Stimulated activated CD8-positive, alpha-beta memory T cell treated with anti-CD3 and anti-CD28 coated beads, Interleukin-2, amount 100 ng/mL, for 1 hour (primary cell): Measurements from ENCODE around the gene SLC6A1.

ENCODE experiments used
- DNase-seq, 2 donors: peaks; one replicate each; pipeline ENCODE4 v3.0.0-alpha.2; 2020; ENCODE audit warnings: low read depth in 2 of 2

Gene SLC6A1

DNA sequence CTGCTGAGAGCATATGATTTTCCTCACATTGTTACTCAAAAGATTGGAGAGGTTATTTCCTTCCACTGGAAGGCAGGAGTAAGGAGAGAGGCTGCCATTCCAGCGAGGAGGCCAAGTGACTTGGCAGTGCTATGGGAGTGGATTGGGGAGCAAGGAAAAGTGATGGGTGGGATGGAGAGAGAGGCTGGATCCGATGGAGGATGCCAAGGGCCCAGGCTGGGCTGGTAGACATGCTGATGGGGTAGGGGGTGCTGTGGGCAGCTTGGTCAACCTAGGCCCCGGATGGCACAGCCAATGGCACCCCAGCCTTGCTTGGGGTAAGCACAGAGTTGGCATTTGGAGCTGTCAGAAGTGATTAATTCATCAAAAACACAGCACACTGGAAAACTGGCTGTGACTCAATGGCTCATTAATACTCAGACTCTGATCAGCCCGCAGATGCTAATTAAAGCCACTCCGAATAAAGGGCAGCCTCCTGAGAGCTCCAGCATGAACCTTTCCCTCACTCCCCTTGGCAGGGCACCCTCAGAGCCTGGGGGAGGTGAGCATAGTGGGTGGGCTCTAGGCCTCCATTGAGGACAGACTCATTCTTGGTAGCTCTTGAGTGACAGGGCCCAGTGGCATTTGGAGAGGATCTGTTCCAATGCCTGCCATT, 22.1 kb upstream of the SLC6A1 start:
- no peak for DNase-seq

DNA sequence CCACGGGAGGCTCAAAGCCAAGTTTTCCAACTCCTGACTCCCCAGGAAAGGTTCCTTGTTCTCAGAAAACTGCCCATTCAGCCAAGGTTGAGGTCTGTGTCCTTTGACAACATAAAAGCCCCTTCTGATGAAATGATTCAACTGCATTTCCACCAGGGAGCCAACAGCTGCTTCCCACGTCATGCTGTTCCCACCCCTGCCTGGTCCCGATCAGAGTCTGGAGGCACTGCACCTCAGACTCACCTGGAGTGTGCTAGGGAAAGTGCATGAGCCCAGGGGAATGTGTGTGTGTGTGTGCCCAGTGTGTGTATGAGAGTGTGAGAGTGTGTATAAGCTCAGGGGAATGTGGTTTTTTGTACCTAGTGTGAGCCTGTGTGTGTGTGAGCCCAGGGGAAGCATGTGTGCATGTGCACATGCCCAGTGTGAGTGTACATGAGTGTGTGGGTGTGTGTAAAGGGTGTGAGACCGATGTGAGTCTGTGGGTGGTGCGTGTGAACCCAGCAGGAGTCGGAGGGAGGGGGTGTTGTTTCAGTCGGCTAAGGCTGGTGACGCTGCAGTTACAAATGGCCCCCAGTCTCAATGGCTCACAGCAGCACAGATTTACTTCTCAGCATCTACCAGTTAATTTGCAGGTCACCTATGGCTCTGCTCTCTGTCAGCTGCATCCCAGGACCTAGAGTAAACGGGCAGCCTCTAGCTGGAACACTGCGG, 20.3 kb upstream of the SLC6A1 start:
- no peak for DNase-seq

DNA sequence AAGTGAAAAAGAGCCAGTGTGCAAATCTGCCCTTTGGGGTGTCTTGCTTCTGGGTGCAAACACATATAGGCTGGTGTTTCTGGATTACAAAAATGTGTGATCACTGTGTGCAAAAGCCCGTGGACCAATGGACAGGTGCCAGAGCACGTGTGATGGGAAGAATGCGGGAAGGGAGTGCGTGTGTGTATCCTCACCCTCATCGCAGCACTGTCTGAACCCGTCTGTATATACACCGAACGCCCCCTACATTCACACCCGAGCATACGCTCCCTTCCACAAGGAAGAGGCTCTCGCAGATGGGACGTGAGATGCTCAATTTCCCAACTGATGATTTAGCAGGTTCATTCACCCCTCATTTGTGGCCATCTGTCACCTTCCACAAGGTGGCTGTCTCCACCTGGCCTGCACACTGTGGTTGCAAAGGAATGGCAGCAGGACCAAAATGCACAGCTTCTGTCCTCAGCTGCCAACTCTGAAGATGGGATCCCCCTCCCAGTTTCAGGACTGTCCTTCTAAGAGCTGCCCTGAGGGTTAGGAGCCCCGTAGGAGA, 19.4 kb upstream of the SLC6A1 start:
- DNase-seq = no peak

DNA sequence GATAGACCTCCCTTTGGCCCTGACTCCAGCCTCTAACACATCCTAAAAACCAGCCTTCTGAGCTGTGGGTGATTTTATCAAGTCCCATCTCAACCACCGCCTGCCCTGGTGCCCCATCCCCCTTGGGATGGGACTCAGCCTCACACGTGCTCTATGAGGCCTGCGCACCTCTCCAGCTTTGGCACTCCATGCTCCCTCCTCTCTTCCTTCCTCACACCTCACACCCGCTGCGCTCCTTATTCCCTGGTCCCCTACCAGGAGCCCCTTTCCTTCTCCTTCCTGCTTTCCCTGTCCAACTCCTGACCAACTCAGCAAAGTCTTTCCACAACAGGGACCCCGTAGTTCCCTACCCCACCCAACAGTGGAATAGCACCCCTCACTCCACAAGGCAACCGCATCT, 18.4 kb upstream of the SLC6A1 start:
- DNase-seq = no peak

DNA sequence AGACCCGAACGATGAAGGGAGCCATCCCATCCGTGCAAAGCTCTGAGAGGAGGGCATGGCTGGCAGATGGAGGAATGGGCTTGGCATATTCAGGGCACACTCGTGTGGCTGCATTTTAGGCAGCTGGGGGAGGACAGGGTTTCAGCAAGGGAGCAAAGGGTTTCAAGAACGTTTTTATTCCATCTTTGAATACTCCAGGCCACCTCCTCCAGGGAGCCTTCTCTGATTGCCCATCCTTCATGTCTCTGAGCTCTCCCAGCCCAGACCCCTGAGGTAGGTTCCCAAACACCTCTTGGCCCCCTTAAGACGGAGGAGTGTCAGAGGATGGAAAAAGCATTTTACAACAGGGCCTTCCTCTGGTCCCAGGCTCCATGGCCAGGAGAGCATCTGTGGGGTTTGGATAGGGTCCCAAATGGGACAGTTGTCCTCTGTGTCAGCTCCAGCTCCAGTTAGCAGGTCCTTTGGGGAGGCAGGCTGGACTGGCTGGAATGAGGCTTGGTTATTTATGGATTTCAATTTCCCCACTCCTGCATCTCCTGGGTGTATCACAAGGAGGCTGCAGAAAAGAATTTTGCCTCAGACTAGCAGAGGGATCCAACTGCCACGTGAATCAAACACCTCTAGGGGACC, 17.7 kb upstream of the SLC6A1 start:
- DNase-seq = no peak

DNA sequence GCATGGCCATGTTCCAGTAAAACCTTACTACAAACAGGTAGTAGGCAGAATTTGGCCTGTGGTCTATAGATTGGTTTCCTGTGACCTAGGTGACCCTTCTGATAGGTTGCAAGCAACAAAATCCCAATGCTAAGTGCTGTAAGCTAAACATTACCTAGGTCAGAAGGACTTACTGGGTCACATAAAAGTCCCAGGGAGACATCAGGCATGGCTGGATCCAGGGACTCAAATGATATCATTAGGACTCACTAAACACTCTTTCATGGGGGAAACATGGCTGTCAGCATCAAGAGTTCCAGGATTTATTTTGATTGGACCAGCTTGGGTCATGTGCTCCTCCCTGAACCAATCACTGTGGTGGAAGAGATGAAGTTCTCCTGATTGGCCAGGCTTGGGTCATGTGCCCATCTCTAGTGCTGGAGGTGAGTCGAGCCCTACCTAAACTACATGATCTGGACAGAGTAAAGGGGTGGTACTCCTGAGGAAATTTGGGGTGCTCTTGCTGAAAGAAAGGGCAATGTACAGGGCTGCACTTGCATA, 16.8 kb upstream of the SLC6A1 start:
- no peak for DNase-seq

DNA sequence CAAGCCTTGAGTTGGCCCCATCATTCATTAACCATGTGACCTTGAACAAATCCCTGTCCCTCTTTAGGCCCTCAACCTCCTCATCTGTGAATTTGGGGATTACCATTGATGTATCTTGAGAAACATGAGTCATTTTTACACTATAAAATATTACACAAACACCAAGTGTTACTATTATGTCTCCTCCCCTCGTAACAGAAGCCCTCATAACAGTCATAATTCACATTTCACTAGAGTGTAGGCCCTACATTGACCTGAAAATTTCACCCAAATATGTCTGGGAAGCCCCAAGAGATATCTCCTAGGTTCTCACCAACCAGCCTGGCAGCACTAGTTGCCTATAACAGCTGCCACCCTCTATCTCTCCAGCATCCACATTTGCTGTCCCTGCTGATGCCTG, 15.8 kb upstream of the SLC6A1 start:
- DNase-seq = no peak

DNA sequence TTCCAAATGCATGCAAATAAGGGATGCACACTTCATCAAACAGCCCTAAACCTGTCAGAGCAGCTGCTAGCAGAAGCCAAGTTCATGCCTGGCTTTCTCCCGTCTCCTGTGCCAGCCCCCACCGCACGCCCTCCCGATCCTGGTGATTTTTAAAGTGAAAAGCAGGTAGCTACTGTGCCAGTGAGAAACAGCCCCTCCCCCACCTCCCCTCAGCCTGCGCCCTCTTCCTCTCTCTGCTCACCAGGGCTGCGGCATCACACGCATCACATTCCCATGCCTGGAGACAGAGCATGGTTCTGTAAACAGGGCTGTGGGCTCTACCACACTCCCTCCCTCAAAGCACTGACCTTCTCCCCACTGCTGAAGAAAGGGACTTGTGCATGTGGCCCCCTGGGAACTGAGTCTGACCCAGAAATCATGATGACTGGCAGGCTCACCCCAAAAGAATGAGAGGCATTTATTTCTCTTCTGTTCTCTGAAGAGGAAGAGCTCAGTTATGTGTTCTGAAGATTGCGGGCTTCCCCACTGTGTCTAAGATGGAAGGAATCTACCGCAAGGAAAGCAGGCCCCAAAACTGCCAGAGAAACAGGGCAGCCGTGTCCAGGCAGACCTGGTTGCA, 14.5 kb upstream of the SLC6A1 start:
- DNase-seq = no peak

DNA sequence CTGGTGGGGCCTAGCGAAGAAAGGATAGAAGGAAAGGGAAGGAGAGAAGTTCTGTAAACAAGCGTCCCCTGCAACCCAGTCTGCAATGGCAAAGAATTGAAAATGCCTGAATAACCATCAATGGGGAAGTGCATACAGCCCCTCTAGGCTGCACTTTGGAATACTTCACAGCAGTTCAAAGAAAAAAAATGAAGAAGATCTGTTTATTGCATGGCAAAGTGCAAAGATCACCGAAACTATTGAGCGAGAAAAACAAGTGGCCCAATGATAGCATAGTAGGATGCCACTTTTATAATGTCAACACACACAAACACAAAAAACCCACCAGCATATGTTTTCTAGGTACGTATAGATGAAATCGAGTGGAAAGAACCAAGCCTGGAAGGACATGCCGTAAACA, 13.6 kb upstream of the SLC6A1 start:
- DNase-seq = no peak

DNA sequence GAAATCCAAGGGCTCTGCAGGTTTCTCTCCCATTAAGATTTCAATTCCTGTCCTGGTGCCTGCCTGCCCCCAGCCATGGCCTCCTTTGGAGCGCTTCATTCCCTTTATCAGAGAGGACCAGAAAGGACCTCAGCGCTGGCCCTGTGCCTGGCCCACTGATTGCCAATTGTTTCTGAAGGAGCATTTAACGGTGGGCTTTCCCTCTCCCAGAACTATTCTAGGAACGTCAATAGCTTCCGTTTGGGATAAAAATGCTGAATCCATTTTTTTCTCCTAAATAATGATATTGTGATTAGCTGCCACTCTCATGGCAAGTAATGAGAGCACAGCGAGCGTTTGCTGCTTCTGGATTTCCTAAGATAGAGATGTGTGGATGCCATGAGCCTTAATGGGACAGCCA, 12.2 kb upstream of the SLC6A1 start:
- no peak for DNase-seq

DNA sequence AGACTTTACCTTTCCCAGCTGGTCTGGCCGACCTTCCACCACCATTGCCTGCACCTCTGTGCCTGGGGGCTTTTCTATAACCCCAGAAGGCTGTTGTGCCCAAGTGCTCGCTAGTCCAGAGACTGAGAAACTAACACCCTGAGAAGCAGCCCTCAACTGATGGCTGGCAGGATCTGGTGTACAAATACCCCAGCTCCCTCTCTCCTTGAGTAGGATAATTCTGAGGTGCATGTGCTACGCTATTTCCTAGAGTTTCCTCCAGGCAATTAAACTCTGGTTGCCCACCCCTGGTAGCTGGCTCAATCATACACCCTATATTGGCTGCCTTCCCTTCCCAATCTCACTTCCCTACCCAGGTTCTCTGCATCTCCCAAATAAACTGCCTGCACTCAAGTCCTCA, 11.5 kb upstream of the SLC6A1 start:
- DNase-seq = no peak

DNA sequence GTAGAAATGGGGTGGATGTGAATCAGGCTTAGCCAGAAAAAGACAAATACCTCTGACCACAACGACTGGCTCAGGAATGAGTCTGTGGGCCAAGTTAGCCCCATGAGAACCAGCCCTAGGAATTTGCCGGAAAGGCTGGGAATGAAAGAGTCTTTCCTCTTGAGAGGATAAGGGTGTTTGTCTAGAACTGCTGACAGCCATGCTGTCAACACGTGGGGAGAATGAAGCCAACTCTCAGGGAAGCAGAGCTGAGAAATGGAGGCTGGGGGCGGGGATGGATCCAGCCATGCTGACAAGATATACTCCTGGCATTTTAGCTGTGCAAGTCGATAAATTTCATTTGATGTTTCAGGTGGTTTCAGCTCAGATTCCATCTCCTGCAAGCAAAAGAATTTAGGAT, 10.6 kb upstream of the SLC6A1 start:
- no peak for DNase-seq

DNA sequence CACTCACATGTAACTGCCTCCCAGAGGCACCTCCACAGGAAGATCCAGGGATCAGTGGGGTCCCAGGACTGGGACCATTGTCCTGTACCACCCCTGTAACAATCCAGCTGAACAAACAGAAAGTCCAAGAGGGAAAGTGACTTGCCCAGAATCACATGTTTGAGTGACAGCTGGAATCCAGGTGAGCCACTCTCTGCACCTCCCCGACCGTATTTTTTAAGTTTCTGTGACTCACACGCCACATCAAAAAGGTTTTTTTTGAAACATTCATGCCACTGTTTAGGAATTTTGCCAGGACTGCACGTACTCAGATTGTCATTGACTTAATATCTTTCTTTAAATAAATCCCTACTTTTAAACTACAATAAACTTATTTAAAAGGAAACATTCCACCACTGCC, 9.8 kb upstream of the SLC6A1 start:
- DNase-seq = no peak

DNA sequence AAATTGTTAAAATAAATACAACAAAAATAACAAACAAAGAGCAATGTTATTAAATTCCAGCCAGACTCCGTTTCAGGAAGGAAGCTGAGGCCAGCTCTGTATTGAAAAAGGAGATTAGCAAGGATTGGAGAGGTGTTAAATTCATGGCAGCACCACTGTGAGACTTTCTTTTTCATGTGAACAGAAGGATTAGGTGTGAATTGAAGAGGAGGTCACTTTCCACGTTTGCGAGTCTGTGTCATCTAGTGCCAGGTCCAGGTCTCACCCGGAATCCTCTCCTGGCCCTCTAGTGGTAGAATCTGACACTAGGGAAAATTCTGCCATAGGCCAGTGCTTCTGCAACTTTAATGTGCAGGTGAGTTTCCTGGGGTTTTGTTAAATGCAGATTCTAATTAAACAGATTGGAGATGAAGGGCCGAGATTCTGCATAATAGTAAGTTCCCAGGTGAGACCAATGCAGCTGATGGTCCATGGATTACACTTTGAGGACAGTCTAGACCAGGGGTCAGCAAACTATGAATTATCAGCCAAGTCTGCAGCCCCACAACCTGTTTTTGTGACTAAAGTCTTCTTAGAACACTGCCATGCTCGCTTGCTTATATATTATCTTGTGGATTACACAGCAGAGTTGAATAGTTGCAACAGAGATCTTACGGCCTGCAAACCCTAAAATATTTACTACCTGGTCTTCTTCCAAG, 9.2 kb upstream of the SLC6A1 start:
- DNase-seq = no peak

DNA sequence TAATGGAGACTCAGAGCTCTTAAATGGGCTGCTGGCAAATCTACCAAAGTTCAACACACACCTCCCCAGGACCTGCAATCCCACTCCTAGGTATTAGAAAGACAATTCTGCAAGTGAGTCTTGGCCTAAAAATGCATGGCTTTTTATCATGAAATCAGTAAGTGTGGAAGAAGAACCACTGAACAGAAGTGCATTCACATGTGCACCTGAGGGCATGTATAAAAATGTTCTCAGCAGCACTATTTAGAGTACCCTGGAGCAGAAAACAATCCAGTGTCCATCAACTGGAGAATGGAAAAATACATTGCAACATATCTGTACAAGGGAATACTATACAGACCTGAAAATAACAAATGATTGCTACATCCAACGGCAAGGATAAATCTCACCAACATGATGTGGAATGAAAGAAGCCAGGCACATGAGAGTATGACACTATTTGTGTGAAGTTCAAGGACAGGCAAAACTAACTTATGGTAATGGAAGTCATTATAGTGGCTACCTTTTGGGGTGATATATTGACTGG, 8.1 kb upstream of the SLC6A1 start:
- DNase-seq = no peak

DNA sequence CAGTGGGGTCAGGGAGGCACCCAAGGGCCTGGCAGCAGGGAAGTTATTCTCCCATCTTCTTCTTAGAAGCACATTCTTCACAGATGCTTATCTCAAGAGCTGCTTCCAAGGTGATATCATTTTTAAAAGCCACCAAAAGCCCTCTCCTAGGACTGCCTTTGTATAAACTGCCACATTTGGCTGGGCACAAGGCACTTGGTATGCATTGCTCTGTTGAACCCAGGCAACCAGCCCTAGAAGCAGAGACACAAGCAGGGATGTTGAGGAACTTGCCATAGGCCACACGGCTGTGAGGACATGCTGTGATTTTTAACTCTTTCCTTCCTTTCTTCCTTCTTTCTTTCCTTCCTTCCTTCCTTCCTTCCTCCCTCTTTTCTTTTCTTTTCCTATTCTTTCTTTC, 7.4 kb upstream of the SLC6A1 start:
- DNase-seq = no peak

DNA sequence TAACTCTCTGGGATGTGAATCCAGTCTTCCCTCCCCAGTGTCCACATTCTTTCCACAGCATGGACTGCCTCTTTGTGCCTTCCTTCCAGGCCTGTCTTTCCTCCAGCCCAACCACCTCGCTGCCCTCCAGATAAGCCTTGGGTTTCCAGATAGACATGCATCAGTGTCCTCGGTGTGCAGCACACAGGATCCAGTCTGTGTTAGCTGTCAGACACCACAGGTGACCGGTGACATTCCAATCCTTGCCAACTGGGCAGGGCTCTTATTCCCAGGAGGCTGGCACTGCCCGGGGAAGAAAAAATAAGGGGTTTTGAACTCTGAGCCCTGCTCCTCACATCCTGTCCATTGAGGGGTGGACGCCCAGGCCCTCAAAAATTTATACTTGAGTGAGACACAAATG, 6.0 kb upstream of the SLC6A1 start:
- no peak for DNase-seq

DNA sequence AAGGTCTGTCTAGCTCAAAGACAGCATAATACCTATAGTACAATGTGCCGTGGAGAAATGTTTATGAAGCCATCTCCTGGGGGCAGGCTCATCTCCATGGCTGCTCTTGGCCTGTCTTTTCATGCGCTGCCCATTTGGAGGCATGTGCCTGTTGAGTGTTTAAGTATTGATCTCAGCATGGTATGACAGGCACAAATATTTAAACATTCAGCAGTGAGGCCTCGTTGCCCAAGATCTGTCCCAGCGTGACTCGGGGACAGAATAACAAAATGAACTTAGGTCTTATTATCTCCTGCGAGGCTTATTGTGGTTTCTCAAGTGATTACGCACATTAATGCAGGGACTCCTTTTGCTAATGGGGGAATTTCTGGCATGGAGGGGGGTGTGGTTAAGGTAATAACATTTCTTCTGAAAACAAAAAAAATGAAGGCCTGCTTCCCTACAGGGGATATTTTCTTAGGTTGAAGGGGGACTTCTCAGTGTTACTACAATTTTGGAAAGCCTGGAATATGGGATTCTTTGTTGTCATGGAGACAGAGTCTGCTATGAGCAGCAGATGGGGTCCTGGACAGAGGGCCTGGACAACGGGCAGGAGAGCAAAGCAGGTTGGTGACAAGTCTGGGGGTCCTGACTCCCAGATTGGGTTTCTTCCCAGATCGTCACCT, 4.4 kb upstream of the SLC6A1 start:
- no peak for DNase-seq

DNA sequence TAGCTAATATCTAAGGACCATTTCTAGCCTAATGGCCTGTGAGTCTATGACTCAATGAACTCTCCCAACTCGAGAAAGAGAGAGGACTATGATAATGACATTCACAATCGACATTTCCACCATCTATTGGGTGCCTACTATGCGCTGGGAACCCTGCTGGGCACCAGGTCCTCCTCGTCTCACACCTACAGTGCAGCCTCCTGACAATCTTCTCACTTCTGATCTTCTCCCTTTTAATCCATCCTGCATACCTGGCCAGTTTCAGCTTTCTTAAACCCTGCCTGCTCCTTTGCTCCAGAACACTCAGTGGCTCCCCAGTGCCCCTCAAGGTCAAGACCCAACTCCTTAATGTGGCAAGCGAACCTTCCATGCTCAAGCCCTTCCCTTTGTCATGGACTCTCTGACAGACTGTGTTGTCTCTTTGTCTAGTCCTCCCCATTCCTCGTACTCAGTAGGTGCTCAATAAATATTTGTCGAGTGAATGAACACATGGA, 3.5 kb upstream of the SLC6A1 start:
- no peak for DNase-seq

DNA sequence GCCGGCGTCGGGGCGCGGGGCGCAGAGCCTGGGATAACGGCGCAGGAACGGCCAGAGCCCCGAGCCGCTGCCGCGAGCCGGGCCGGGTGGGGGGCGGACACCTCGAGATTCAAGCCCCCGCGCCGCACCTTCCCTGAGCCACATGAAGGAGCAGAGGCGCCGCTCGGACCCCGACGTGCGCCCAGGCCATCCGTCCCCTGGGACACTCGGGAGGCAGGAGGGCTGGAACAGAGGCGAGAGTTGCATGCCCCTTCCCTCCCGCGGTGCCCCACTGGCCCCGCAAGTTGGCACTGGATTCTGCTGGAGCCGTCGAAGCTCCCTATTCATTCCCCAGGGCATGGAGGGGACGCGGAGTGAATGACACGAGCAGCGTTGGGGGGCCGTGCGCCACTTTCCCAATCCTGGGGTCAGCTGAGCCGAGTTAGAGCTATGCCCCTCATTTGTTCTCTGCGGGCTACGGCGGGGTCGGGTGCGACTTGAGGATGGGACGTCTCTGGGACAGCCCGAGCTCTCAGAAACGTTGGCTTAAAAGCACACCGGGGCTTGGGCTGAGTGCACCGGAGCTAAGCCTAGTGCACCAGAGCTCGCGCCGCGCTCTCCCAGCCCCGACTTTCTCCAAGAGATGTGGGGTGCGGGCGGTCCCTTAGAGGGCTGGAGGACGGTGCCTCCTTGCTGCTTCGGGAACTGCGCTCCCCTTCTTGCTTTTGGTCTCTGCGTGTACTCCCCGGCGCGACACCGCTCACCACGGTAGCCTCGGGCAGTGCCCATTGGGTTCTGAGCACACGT, 588 bp downstream of the SLC6A1 start:
- no peak for DNase-seq
